GM23248 (cell line): ENCODE data around the gene KREMEN2.

ENCODE experiments used
- EZH2 ChIP-seq: fragments of 200-600 bp; sonication (generic); IDR thresholded peaks from 2 replicates; pipeline ENCODE4 v1.6.1; 2018; ENCODE audit warnings: antibody characterized with exemption, mild to moderate bottlenecking; ENCODE audit not compliant: insufficient read depth, poor library complexity, severe bottlenecking
- EZH2phosphoT487 ChIP-seq: fragments of 200-600 bp; sonication (generic); IDR thresholded peaks from 2 replicates; pipeline ENCODE4 v1.6.1; 2018; ENCODE audit warnings: antibody characterized with exemption, moderate library complexity, mild to moderate bottlenecking, low read depth; ENCODE audit not compliant: insufficient read depth

GRCh38 chr16:2964475-2965336 lies 631 bp downstream of the KREMEN2 start:
- TF ChIP-seq EZH2 (peak; percentile 58), EZH2phosphoT487 (no peak)
